Measurements from ENCODE around the gene EXOSC1. TPM values are rescaled to one million over a fixed set of nuclear protein-coding genes. Genes with fewer than 3 reads are reported as not detected.

EXOSC1 gene
- total and polyA plus RNA-seq, 4 donors: 11.2 to 25.9 (median 14.5) TPM

GRCh38 chr10:97411406-97411805, 34.4 kb downstream of the EXOSC1 start:
- H3K9me3 ChIP-seq (ENCODE audit: control insufficient read depth in 4 of 4, low read length in 3 of 4): no peaks in the 10 kb centered on the region
- peaks cover 0 to 7% (median 3%) of the 10 kb centered on the region in 4 donors for H3K4me1 ChIP-seq (ENCODE audit: control insufficient read depth in 4 of 4, insufficient read depth in 4 of 4, low read length in 3 of 4)
- no peaks in the 10 kb centered on the region for H3K27me3 ChIP-seq (ENCODE audit: control insufficient read depth in 4 of 4, insufficient read depth in 4 of 4, low read length in 3 of 4)
- H3K36me3 ChIP-seq (ENCODE audit: control insufficient read depth in 4 of 4, insufficient read depth in 3 of 4, low read depth in 1 of 4, low read length in 3 of 4): no peaks in the 10 kb centered on the region
- DNase-seq (ENCODE audit: low spot score): no peak
- TF ChIP-seq ATF3 (IDR thresholded peaks at IDR 0.05) (no peak), TAF1 (conservative IDR thresholded peaks at IDR 0.05) (no peak), FOXA1 (IDR thresholded peaks at IDR 0.05) (no peak), SP1 (IDR thresholded peaks at IDR 0.05) (no peak), GABPA (IDR thresholded peaks at IDR 0.05 in 1 of 2, conservative IDR thresholded peaks at IDR 0.05 in 1 of 2) (no peak), CTCF (IDR thresholded peaks at IDR 0.05; ENCODE audit: low read depth, low read length, missing input control) (no peak), HNF4G (IDR thresholded peaks at IDR 0.05) (no peak), JUND (IDR thresholded peaks at IDR 0.05) (no peak), NR2F2 (IDR thresholded peaks at IDR 0.05) (no peak), EGR1 (IDR thresholded peaks at IDR 0.05; ENCODE audit: low read depth in 2 of 2) (no peak), RXRA (IDR thresholded peaks at IDR 0.05) (no peak), FOXA2 (IDR thresholded peaks at IDR 0.05) (no peak), MAX (IDR thresholded peaks at IDR 0.05) (no peak), HNF4A (conservative IDR thresholded peaks at IDR 0.05) (no peak), RAD21 (IDR thresholded peaks at IDR 0.05) (no peak), YY1 (IDR thresholded peaks at IDR 0.05) (no peak)
- TF ChIP-seq, protein P1, sequence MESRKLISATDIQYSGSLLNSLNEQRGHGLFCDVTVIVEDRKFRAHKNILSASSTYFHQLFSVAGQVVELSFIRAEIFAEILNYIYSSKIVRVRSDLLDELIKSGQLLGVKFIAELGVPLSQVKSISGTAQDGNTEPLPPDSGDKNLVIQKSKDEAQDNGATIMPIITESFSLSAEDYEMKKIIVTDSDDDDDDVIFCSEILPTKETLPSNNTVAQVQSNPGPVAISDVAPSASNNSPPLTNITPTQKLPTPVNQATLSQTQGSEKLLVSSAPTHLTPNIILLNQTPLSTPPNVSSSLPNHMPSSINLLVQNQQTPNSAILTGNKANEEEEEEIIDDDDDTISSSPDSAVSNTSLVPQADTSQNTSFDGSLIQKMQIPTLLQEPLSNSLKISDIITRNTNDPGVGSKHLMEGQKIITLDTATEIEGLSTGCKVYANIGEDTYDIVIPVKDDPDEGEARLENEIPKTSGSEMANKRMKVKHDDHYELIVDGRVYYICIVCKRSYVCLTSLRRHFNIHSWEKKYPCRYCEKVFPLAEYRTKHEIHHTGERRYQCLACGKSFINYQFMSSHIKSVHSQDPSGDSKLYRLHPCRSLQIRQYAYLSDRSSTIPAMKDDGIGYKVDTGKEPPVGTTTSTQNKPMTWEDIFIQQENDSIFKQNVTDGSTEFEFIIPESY (IDR thresholded peaks at IDR 0.05): no peak
- WGBS: 80% methylated on average over 4 of the region's 4 CpGs
- H3K27ac ChIP-seq (ENCODE audit: low read depth in 1 of 2, low read length in 2 of 2): no peak overlapping the region
- no peak overlapping the region for H3K9ac ChIP-seq (ENCODE audit: low read depth in 1 of 2, low read length in 2 of 2)
- H3K4me3 ChIP-seq (ENCODE audit: low read depth in 1 of 3, low read length in 3 of 3): no peak overlapping the region

DNA sequence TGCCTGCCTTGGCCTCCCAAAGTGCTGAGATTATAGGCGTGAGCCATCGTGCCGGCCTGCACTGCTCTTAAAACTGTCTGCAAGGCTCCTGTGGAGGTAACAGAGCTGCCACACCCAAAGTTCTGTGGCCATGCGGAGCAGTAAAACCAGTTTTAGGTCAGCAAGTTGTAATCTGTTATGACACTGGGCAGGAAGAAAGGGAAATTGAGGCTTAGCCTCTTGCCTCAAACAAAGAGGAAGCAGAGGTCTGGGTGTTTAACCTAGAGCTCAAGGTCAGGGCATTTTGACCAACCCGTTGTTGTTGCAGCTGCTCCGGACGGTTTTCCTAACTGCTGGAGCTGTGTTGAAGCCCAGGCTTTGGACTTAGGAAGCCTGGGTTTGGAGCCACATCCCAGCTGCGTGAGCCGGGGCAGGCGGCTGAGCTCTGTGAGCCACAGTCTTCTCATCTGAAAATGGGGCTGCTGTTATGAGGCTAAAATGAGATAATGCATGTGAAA, 37.3 kb downstream of the EXOSC1 start:
- no peak overlapping the region for H3K9ac ChIP-seq (ENCODE audit: low read depth in 1 of 2, low read length in 2 of 2)
- H3K4me1 ChIP-seq (ENCODE audit: control insufficient read depth in 4 of 4, insufficient read depth in 4 of 4, low read length in 3 of 4): peaks cover 0 to 7% (median 3%) of the 10 kb centered on the region in 4 donors
- no peaks in the 10 kb centered on the region for H3K27me3 ChIP-seq (ENCODE audit: control insufficient read depth in 4 of 4, insufficient read depth in 4 of 4, low read length in 3 of 4)
- TF ChIP-seq, protein P1 (IDR thresholded peaks at IDR 0.05): no peak
- peak; percentile 70 for TF ChIP-seq NR2F2 (IDR thresholded peaks at IDR 0.05)
- no peaks in the 10 kb centered on the region for H3K9me3 ChIP-seq (ENCODE audit: control insufficient read depth in 4 of 4, low read length in 3 of 4)
- H3K4me3 ChIP-seq (ENCODE audit: low read depth in 1 of 3, low read length in 3 of 3): no peak overlapping the region
- no peaks in the 10 kb centered on the region for H3K36me3 ChIP-seq (ENCODE audit: control insufficient read depth in 4 of 4, insufficient read depth in 3 of 4, low read depth in 1 of 4, low read length in 3 of 4)
- no peak for DNase-seq (ENCODE audit: low spot score)
- peak overlapping the region in 1 of 2 donors; percentile 33 for H3K27ac ChIP-seq (ENCODE audit: low read depth in 1 of 2, low read length in 2 of 2)
- 64% methylated on average over 10 of the region's 10 CpGs for WGBS

All from liver (tissue), 9 donors.